ENCODE results near the gene MAPRE2. TPM values are rescaled to one million over a fixed set of nuclear protein-coding genes. Genes with fewer than 3 reads are reported as not detected.

The MAPRE2 gene

Small RNA genes lying within 50 kb of the gene (small RNA-seq; reads per million reads assigned to genes)
- not detected for gene AC015967.2 (ENCODE audit: low read depth)
